ENCODE measurements around the gene MREG.

GRCh38 chr2:216002693-216003092 lies 10.7 kb downstream of the MREG start:
- no peak for TF ChIP-seq CTCF (conservative IDR thresholded peaks at IDR 0.05; ENCODE audit: low read depth, low read length)
- TF ChIP-seq EZH2 (IDR thresholded peaks at IDR 0.05; ENCODE audit: borderline replicate concordance, low read depth, low read length, poor library complexity, severe bottlenecking) = no peak
